HepG2 (cell line): ENCODE results near the gene SPHK1. TPM values are rescaled to one million over a fixed set of nuclear protein-coding genes. Genes with fewer than 3 reads are reported as not detected.

Experiments used
- HNRNPK ChIP-seq: fragments of 200-400 bp; formaldehyde crosslinking; IDR thresholded peaks from 2 replicates; pipeline ENCODE4 v1.6.1; 2018; ENCODE audit warnings: low read length, low read depth, moderate library complexity, mild to moderate bottlenecking; ENCODE audit not compliant: poor library complexity, severe bottlenecking
- MIXL1 ChIP-seq: IDR thresholded peaks from 2 replicates; pipeline ENCODE4 v1.6.1; 2016
- NBN ChIP-seq: fragments of 450-650 bp; conservative IDR thresholded peaks from 2 replicates; pipeline ENCODE4 v1.6.1; 2017
- ONECUT2 ChIP-seq: sonication (generic); formaldehyde crosslinking; IDR thresholded peaks from 2 replicates; pipeline ENCODE4 v1.4.0; 2020; ENCODE audit warnings: missing genetic modification reagents
- PLRG1 ChIP-seq: fragments of 450-650 bp; conservative IDR thresholded peaks from 2 replicates; pipeline ENCODE4 v1.6.1; 2016
- RAD51 ChIP-seq: fragments of 450-650 bp; IDR thresholded peaks from 2 replicates; pipeline ENCODE4 v1.6.1; 2016; ENCODE audit warnings: borderline replicate concordance
- REXO4 ChIP-seq: sonication (generic); formaldehyde crosslinking; IDR thresholded peaks from 2 replicates; pipeline ENCODE4 v1.8.0; 2022; ENCODE audit warnings: missing genetic modification reagents, mild to moderate bottlenecking, borderline replicate concordance
- SOX6 ChIP-seq, 2 experiments: fragments of 450-650 bp in 1 of 2; sonication (generic) in 1 of 2; formaldehyde crosslinking in 1 of 2; IDR thresholded peaks; 2 replicates each; pipeline versions ENCODE4 v1.4.0 to v1.6.1; 2017 to 2020; ENCODE audit warnings: antibody characterized with exemption in 1 of 2, mild to moderate bottlenecking in 1 of 2, missing genetic modification reagents in 1 of 2
- ZNF367 ChIP-seq: sonication (generic); formaldehyde crosslinking; IDR thresholded peaks from 2 replicates; pipeline ENCODE4 v1.4.0; 2020; ENCODE audit warnings: missing genetic modification reagents, borderline replicate concordance
- ZNF598 ChIP-seq: sonication (generic); formaldehyde crosslinking; IDR thresholded peaks from 2 replicates; pipeline ENCODE4 v1.5.1; 2020; ENCODE audit warnings: mild to moderate bottlenecking, missing genetic modification reagents, borderline replicate concordance
- polyA plus RNA-seq, 8 experiments: library from polyadenylated mRNA; depleted of rRNA in 3 of 8; stranded (reverse) in 7 of 8; unstranded in 1 of 8; fragments of >200 nt; fragmentation: Illumina TruSeq in 4 of 8; extraction: Trizol in 4 of 8; gene quantifications; 2 replicates each; pipeline versions ENCODE4 v1.2.1 to v1.2.3, GENCODE V29; 2011 to 2016; ENCODE audit warnings: low read depth in 4 of 8, missing spikeins in 1 of 8, mixed read lengths in 1 of 8; ENCODE audit not compliant: insufficient read depth in 1 of 8
- total RNA-seq, 5 experiments: library from RNA; depleted of rRNA; stranded (reverse); fragments of >200 nt; fragmentation: Illumina TruSeq; extraction: Trizol; gene quantifications; 2 replicates each; pipeline ENCODE4 v1.2.3, GENCODE V29; 2016; ENCODE audit warnings: low read depth in 1 of 5
- TF ChIP-seq, protein P1 (sequence below): sonication (generic); formaldehyde crosslinking; conservative IDR thresholded peaks from 2 replicates; pipeline ENCODE4 v1.4.0; 2020; ENCODE audit warnings: mild to moderate bottlenecking, missing genetic modification reagents, moderate library complexity
- TF ChIP-seq, protein P2 (sequence below): sonication (generic); formaldehyde crosslinking; IDR thresholded peaks from 2 replicates; pipeline ENCODE4 v1.4.0; 2020; ENCODE audit warnings: missing genetic modification reagents, borderline replicate concordance
- TF ChIP-seq, protein P3 (sequence below), 2 experiments: sonication (generic) in 1 of 2; formaldehyde crosslinking in 1 of 2; IDR thresholded peaks; 2 replicates each; pipeline versions ENCODE4 v1.5.1 to v1.6.1; 2011 to 2020; ENCODE audit warnings: borderline replicate concordance in 1 of 2, low read depth in 1 of 2, low read length in 1 of 2, mild to moderate bottlenecking in 1 of 2, missing genetic modification reagents in 1 of 2, moderate library complexity in 1 of 2
- TF ChIP-seq, protein P4 (sequence below), 2 experiments: IDR thresholded peaks; 2 replicates each; pipeline ENCODE4 v1.6.1; 2011 to 2012; ENCODE audit warnings: low read length in 2 of 2, borderline replicate concordance in 1 of 2, low read depth in 1 of 2, mild to moderate bottlenecking in 1 of 2, moderate library complexity in 1 of 2

Gene SPHK1
- total and polyA plus RNA-seq, 2 of the 13 experiments (the other 11 are each of a cell fraction or from before 2014, with no cell fraction given) = 129 to 160 TPM

DNA sequence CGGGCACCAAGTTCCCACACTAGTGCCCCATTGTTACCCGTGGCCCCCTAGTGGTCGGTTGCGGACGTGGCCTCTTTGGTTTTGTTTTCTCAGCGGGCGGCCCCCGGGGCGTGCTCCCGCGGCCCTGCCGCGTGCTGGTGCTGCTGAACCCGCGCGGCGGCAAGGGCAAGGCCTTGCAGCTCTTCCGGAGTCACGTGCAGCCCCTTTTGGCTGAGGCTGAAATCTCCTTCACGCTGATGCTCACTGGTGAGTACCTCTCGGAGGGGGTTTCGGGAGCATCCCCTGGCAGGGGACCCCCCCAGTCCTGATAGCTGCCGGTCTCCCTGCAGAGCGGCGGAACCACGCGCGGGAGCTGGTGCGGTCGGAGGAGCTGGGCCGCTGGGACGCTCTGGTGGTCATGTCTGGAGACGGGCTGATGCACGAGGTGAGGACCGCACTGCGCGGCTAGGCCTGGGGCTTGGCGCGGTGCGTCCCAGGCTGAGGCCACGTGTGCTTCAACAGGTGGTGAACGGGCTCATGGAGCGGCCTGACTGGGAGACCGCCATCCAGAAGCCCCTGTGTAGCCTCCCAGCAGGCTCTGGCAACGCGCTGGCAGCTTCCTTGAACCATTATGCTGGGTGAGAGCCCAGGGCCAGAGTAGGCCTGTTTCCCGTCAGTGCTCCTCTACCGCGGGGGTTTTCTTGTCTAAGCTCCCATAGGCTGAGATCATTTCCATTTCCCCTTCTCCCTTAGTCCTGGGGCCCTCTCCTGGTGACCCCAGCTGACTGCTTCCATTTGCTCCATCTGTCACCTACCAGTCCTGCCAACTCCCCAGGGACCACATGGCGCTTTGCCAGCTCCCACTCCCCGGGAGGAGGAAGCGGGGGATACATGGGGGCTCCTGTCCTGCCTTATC lies 1.7 kb downstream of the SPHK1 start (continued):
- TF ChIP-seq, protein P1, sequence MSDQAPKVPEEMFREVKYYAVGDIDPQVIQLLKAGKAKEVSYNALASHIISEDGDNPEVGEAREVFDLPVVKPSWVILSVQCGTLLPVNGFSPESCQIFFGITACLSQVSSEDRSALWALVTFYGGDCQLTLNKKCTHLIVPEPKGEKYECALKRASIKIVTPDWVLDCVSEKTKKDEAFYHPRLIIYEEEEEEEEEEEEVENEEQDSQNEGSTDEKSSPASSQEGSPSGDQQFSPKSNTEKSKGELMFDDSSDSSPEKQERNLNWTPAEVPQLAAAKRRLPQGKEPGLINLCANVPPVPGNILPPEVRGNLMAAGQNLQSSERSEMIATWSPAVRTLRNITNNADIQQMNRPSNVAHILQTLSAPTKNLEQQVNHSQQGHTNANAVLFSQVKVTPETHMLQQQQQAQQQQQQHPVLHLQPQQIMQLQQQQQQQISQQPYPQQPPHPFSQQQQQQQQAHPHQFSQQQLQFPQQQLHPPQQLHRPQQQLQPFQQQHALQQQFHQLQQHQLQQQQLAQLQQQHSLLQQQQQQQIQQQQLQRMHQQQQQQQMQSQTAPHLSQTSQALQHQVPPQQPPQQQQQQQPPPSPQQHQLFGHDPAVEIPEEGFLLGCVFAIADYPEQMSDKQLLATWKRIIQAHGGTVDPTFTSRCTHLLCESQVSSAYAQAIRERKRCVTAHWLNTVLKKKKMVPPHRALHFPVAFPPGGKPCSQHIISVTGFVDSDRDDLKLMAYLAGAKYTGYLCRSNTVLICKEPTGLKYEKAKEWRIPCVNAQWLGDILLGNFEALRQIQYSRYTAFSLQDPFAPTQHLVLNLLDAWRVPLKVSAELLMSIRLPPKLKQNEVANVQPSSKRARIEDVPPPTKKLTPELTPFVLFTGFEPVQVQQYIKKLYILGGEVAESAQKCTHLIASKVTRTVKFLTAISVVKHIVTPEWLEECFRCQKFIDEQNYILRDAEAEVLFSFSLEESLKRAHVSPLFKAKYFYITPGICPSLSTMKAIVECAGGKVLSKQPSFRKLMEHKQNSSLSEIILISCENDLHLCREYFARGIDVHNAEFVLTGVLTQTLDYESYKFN (CRISPR knock-in tag) = peak; percentile 39; the same call in 1 of the 2 replicates
- TF ChIP-seq, protein P2, sequence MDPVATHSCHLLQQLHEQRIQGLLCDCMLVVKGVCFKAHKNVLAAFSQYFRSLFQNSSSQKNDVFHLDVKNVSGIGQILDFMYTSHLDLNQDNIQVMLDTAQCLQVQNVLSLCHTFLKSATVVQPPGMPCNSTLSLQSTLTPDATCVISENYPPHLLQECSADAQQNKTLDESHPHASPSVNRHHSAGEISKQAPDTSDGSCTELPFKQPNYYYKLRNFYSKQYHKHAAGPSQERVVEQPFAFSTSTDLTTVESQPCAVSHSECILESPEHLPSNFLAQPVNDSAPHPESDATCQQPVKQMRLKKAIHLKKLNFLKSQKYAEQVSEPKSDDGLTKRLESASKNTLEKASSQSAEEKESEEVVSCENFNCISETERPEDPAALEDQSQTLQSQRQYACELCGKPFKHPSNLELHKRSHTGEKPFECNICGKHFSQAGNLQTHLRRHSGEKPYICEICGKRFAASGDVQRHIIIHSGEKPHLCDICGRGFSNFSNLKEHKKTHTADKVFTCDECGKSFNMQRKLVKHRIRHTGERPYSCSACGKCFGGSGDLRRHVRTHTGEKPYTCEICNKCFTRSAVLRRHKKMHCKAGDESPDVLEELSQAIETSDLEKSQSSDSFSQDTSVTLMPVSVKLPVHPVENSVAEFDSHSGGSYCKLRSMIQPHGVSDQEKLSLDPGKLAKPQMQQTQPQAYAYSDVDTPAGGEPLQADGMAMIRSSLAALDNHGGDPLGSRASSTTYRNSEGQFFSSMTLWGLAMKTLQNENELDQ (CRISPR knock-in tag) = peak; percentile 48; the same call in 1 of the 2 replicates
- peak; percentile 97; the same call in 1 of the 2 replicates for TF ChIP-seq REXO4
- TF ChIP-seq PLRG1 = no peak
- no peak for TF ChIP-seq HNRNPK
- TF ChIP-seq ONECUT2 (CRISPR knock-in tag) = peak; percentile 81
- TF ChIP-seq RAD51 = no peak
- no peak for TF ChIP-seq NBN
- TF ChIP-seq SOX6 (IDR thresholded peaks at IDR 0.05) = no peak
- TF ChIP-seq SOX6 (CRISPR knock-in tag; IDR thresholded peaks at IDR 0.05) = peak; percentile 79
- TF ChIP-seq, protein P3, sequence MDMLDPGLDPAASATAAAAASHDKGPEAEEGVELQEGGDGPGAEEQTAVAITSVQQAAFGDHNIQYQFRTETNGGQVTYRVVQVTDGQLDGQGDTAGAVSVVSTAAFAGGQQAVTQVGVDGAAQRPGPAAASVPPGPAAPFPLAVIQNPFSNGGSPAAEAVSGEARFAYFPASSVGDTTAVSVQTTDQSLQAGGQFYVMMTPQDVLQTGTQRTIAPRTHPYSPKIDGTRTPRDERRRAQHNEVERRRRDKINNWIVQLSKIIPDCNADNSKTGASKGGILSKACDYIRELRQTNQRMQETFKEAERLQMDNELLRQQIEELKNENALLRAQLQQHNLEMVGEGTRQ (IDR thresholded peaks at IDR 0.05; ENCODE audit: low read depth, low read length) = peak; percentile 65
- TF ChIP-seq, protein P3 (CRISPR knock-in tag; IDR thresholded peaks at IDR 0.05; ENCODE audit: borderline replicate concordance) = peak; percentile 93; the same call in 1 of the 2 replicates
- TF ChIP-seq MIXL1 (CRISPR knock-in tag) = peak; percentile 91
- TF ChIP-seq, protein P4, sequence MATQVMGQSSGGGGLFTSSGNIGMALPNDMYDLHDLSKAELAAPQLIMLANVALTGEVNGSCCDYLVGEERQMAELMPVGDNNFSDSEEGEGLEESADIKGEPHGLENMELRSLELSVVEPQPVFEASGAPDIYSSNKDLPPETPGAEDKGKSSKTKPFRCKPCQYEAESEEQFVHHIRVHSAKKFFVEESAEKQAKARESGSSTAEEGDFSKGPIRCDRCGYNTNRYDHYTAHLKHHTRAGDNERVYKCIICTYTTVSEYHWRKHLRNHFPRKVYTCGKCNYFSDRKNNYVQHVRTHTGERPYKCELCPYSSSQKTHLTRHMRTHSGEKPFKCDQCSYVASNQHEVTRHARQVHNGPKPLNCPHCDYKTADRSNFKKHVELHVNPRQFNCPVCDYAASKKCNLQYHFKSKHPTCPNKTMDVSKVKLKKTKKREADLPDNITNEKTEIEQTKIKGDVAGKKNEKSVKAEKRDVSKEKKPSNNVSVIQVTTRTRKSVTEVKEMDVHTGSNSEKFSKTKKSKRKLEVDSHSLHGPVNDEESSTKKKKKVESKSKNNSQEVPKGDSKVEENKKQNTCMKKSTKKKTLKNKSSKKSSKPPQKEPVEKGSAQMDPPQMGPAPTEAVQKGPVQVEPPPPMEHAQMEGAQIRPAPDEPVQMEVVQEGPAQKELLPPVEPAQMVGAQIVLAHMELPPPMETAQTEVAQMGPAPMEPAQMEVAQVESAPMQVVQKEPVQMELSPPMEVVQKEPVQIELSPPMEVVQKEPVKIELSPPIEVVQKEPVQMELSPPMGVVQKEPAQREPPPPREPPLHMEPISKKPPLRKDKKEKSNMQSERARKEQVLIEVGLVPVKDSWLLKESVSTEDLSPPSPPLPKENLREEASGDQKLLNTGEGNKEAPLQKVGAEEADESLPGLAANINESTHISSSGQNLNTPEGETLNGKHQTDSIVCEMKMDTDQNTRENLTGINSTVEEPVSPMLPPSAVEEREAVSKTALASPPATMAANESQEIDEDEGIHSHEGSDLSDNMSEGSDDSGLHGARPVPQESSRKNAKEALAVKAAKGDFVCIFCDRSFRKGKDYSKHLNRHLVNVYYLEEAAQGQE (IDR thresholded peaks at IDR 0.05; ENCODE audit: borderline replicate concordance in 1 of 2, low read depth in 1 of 2, low read length in 2 of 2) = no peak
- TF ChIP-seq ZNF367 (CRISPR knock-in tag) = peak; percentile 98
- TF ChIP-seq ZNF598 (CRISPR knock-in tag) = peak; percentile 99
